IMR-90 (cell line): ENCODE data around the gene RAC2. TPM values are rescaled to one million over a fixed set of nuclear protein-coding genes. Genes with fewer than 3 reads are reported as not detected.
A peak's percentile ranks its signal among the peaks of the same experiment; 100 is the strongest.

Experiments
- ATAC-seq: fragments of 200-7000 bp; cut with Tn5 transposase; 2 replicates; pipeline ENCODE4 v1.9.1; 2020; ENCODE audit warnings: low read depth, mild to moderate bottlenecking, moderate library complexity
- BruUV-seq: library from RNA; stranded (reverse); fragments of 400-500 nt; replicated peaks from 2 replicates; lab custom pipeline; 2021; lab: Mats Ljungman, UMichigan
- CTCF ChIA-PET: fragments of 300-600 bp; formaldehyde crosslinking; extraction: SDS; loops from one replicate; lab custom pipeline; 2021; ENCODE audit warnings: antibody characterized with exemption; lab: Yijun Ruan, JAX
- POLR2A ChIA-PET: fragments of 300-600 bp; sonication (Branson Sonifier 250); formaldehyde crosslinking; loops from one replicate; lab custom pipeline; 2022; ENCODE audit warnings: antibody characterized with exemption; ENCODE audit not compliant: unreplicated experiment; lab: Charles Lee
- DNase-seq: peaks from one replicate; pipeline ENCODE4 v3.0.0; 2013
- H2AFZ ChIP-seq: replicated peaks from 2 replicates; pipeline ENCODE3; 2013; ENCODE audit warnings: low read length, mild to moderate bottlenecking; ENCODE audit not compliant: poor library complexity
- H2AK5ac ChIP-seq: 2 replicates; pipeline ENCODE4 v1.6.1; 2013; ENCODE audit warnings: low read depth, low read length, inconsistent platforms
- H2AK9ac ChIP-seq: replicated peaks from 2 replicates; pipeline ENCODE3; 2013; ENCODE audit warnings: mild to moderate bottlenecking, low read depth, low read length, moderate library complexity; ENCODE audit not compliant: poor library complexity
- H2BK120ac ChIP-seq: 2 replicates; pipeline ENCODE4 v1.6.1; 2013; ENCODE audit warnings: low read depth, low read length, inconsistent platforms
- H2BK15ac ChIP-seq: 3 replicates; pipeline ENCODE4 v1.6.1; 2013; ENCODE audit warnings: low read depth, low read length, inconsistent platforms
- H2BK20ac ChIP-seq: 2 replicates; pipeline ENCODE4 v1.6.1; 2013; ENCODE audit warnings: low read depth, mild to moderate bottlenecking, inconsistent platforms, low read length, moderate library complexity
- H2BK5ac ChIP-seq: 2 replicates; pipeline ENCODE4 v1.6.1; 2013; ENCODE audit warnings: mild to moderate bottlenecking, low read depth, low read length, inconsistent platforms; ENCODE audit not compliant: poor library complexity, severe bottlenecking
- H3K14ac ChIP-seq: replicated peaks from 2 replicates; pipeline ENCODE4 v1.6.1; 2013; ENCODE audit warnings: low read depth, low read length, inconsistent platforms
- H3K18ac ChIP-seq: 2 replicates; pipeline ENCODE4 v1.6.1; 2013; ENCODE audit warnings: low read depth, low read length, control low read depth
- H3K23ac ChIP-seq: 2 replicates; pipeline ENCODE4 v1.6.1; 2013; ENCODE audit warnings: low read depth, low read length, inconsistent platforms
- H3K27ac ChIP-seq: 2 replicates; pipeline ENCODE4 v1.5.1; 2013; ENCODE audit warnings: mild to moderate bottlenecking, control low read depth, low read length; ENCODE audit not compliant: insufficient read depth
- H3K27me3 ChIP-seq: 2 replicates; pipeline ENCODE4 v1.6.1; 2013; ENCODE audit warnings: low read length; ENCODE audit not compliant: control insufficient read depth, insufficient read depth
- H3K36me3 ChIP-seq: 2 replicates; pipeline ENCODE4 v1.6.1; 2013; ENCODE audit warnings: low read length, mixed read lengths; ENCODE audit not compliant: control insufficient read depth, insufficient read depth
- H3K4ac ChIP-seq: 2 replicates; pipeline ENCODE4 v1.6.1; 2013; ENCODE audit warnings: low read depth, low read length, inconsistent platforms
- H3K4me1 ChIP-seq: 2 replicates; pipeline ENCODE4 v1.6.1; 2013; ENCODE audit warnings: low read length, mixed read lengths; ENCODE audit not compliant: control insufficient read depth, insufficient read depth
- H3K4me2 ChIP-seq: 2 replicates; pipeline ENCODE4 v1.6.1; 2013; ENCODE audit warnings: low read depth, mild to moderate bottlenecking, control low read depth, low read length, moderate library complexity
- H3K4me3 ChIP-seq: 2 replicates; pipeline ENCODE4 v1.5.1; 2013; ENCODE audit warnings: low read depth, mild to moderate bottlenecking, control low read depth, low read length, moderate library complexity; ENCODE audit not compliant: insufficient read depth
- H3K56ac ChIP-seq: 2 replicates; pipeline ENCODE4 v1.6.1; 2013; ENCODE audit warnings: low read length, inconsistent platforms; ENCODE audit not compliant: insufficient read depth; ENCODE audit errors: extremely low read depth
- H3K79me1 ChIP-seq, 2 experiments: 2 replicates each; pipeline ENCODE4 v1.6.1; 2013; ENCODE audit warnings: low read length in 2 of 2, inconsistent platforms in 1 of 2, low read depth in 1 of 2
- H3K9ac ChIP-seq: 2 replicates; pipeline ENCODE4 v1.6.1; 2013; ENCODE audit warnings: low read depth, low read length, control low read depth
- H3K9me1 ChIP-seq: 2 replicates; pipeline ENCODE4 v1.6.1; 2013; ENCODE audit warnings: low read length, inconsistent platforms; ENCODE audit not compliant: insufficient read depth
- H3K9me3 ChIP-seq: 2 replicates; pipeline ENCODE4 v1.6.1; 2013; ENCODE audit warnings: low read length; ENCODE audit not compliant: control insufficient read depth, insufficient read depth
- H4K20me1 ChIP-seq: 2 replicates; pipeline ENCODE4 v1.6.1; 2013; ENCODE audit warnings: low read length, inconsistent platforms; ENCODE audit not compliant: insufficient read depth
- H4K5ac ChIP-seq: 2 replicates; pipeline ENCODE4 v1.6.1; 2013; ENCODE audit warnings: mild to moderate bottlenecking, low read depth, low read length, control low read depth
- H4K8ac ChIP-seq, 2 experiments: 2 replicates each; pipeline ENCODE4 v1.6.1; 2013; ENCODE audit warnings: low read depth in 2 of 2, low read length in 2 of 2, control low read depth in 1 of 2, inconsistent platforms in 1 of 2
- H4K91ac ChIP-seq: 2 replicates; pipeline ENCODE4 v1.6.1; 2013; ENCODE audit warnings: low read depth, low read length, inconsistent platforms; ENCODE audit not compliant: insufficient read depth
- CEBPB ChIP-seq: IDR thresholded peaks from 2 replicates; pipeline ENCODE4 v1.6.1; 2012; ENCODE audit warnings: low read depth, low read length, improper control_type of control experiment
- POLR2A ChIP-seq: IDR thresholded peaks from 2 replicates; pipeline ENCODE4 v1.6.1; 2012; ENCODE audit warnings: mild to moderate bottlenecking, low read depth, low read length
- SMC3 ChIP-seq: fragments of 150-350 bp; IDR thresholded peaks from 2 replicates; pipeline ENCODE4 v1.6.1; 2016; ENCODE audit warnings: low read depth, mild to moderate bottlenecking, antibody characterized with exemption, low read length, moderate library complexity
- USF2 ChIP-seq: fragments of 150-350 bp; IDR thresholded peaks from 2 replicates; pipeline ENCODE4 v1.6.1; 2017; ENCODE audit warnings: mild to moderate bottlenecking, antibody characterized with exemption, low read length, low read depth
- WGBS, 2 experiments: methylation state at CpG; one replicate each; pipeline versions ENCODE4 v1.1.5 to v1.1.7; 2013; ENCODE audit warnings: missing lambda C conversion rate in 2 of 2; ENCODE audit not compliant: insufficient read length in 1 of 2; ENCODE audit errors: extremely low coverage in 2 of 2; 5-methylcytosine and 5-hydroxymethylcytosine counted together
- dilution Hi-C: fragments of 300-500 bp; cut with HindIII; formaldehyde crosslinking; loops from one replicate; pipeline ENCODE4 v1.14.3; 2018; ENCODE audit warnings: low sequenced_read_pairs; ENCODE audit not compliant: unreplicated experiment
- in situ Hi-C: fragments of 300-500 bp; cut with MboI; formaldehyde crosslinking; loops from 3 replicates; pipeline ENCODE4 v1.14.3; 2019; ENCODE audit warnings: low sequenced_read_pairs, inconsistent platforms, mixed read lengths
- intact Hi-C: fragments of 100-400 bp; cut with micrococcal nuclease; formaldehyde crosslinking; loops from 2 replicates; pipeline ENCODE4 v1.10.0; 2022
- polyA plus RNA-seq, 3 experiments: library from polyadenylated mRNA; depleted of rRNA; stranded (reverse); fragments of >200 nt; gene quantifications; 2 replicates each; pipeline ENCODE4 v1.2.3, GENCODE V29; 2012; ENCODE audit warnings: low replicate concordance in 1 of 3
- total RNA-seq: library from RNA; depleted of rRNA; stranded (reverse); fragments of >200 nt; gene quantifications from 2 replicates; pipeline ENCODE4 v1.2.3, GENCODE V29; 2012

The RAC2 gene
- total and polyA plus RNA-seq, 2 of the 4 experiments (the other 2 are of a cell fraction): 10.0 to 72.3 TPM

- Histone ChIP-seq H3K4me3 (no peak overlapping the region), H4K8ac (0 out of 4 replicates have a peak overlapping the region, but pooled peaks of 1 of the 2 experiments have one; percentile 2), H3K18ac (no peak overlapping the region), H3K9me1 (peaks cover 17% of the 10 kb centered on the region), H3K14ac (no peak overlapping the region), H3K9me3 (peaks cover 5% of the 10 kb centered on the region), H2AFZ (peak overlapping the region; percentile 46), H4K20me1 (no peaks in the 10 kb centered on the region), H3K36me3 (no peaks in the 10 kb centered on the region), H2BK120ac (no peak overlapping the region; the same call in 1 of the 2 replicates), H2BK20ac (no peak overlapping the region), H2BK15ac (no peak overlapping the region), H3K56ac (no peak overlapping the region), H3K4me1 (peaks cover 5% of the 10 kb centered on the region), H3K27ac (no peak overlapping the region), H3K27me3 (no peaks in the 10 kb centered on the region), H2BK5ac (no peak overlapping the region), H3K79me1 (no peaks in the 10 kb centered on the region), H4K5ac (no peak overlapping the region), H3K23ac (no peak overlapping the region), H2AK9ac (no peak overlapping the region), H4K91ac (no peak overlapping the region), H3K4me2 (no peak overlapping the region), H3K9ac (no peak overlapping the region), H2AK5ac (no peak overlapping the region), H3K4ac (peak overlapping the region; percentile 38)
- no CpG with 5 or more reads among the region's 2 CpGs for WGBS, 2 experiments
- ATAC-seq: peak; percentile 18; the same call in 1 of the 2 replicates
- TF ChIP-seq POLR2A: no peak
- peak; percentile 94 for TF ChIP-seq USF2
- no peak for TF ChIP-seq SMC3
- peak; percentile 23; the same call in 1 of the 2 replicates for TF ChIP-seq CEBPB
- peak; percentile 15 for DNase-seq
- dilution Hi-C loops: no loop called here
- intact Hi-C loops: no loop called here
- ChIA-PET CTCF (no interaction called here), POLR2A (no interaction called here)
- in situ Hi-C loops: no loop called here
- BruUV-seq: no TSS peak
These were observed 32.7 kb upstream of the RAC2 start for GRCh38 chr22:37276776-37277175.
